HCT116 (cell line): Measurements from ENCODE around the gene MED7. TPM values are rescaled to one million over a fixed set of nuclear protein-coding genes. Genes with fewer than 3 reads are reported as not detected.

ENCODE experiments used
- ATAC-seq: fragments of 200-7000 bp; cut with Tn5 transposase; 2 replicates; pipeline ENCODE4 v1.9.1; 2020; ENCODE audit warnings: mild to moderate bottlenecking, moderate library complexity
- BruUV-seq: library from RNA; stranded (reverse); fragments of 400-500 nt; replicated peaks from 2 replicates; lab custom pipeline; 2021; lab: Mats Ljungman, UMichigan
- CTCF ChIA-PET: fragments of 300-600 bp; sonication (Branson Sonifier 250); formaldehyde crosslinking; loops from one replicate; lab custom pipeline; 2021; ENCODE audit warnings: antibody characterized with exemption; lab: Charles Lee
- POLR2A ChIA-PET: fragments of 300-600, 350-600 bp; sonication (Branson Sonifier 250); formaldehyde crosslinking; loops from one replicate; lab custom pipeline; 2021; ENCODE audit warnings: antibody characterized with exemption; lab: Charles Lee
- RAD21 ChIA-PET, 2 experiments: fragments of 300-600 bp; sonication (Branson Sonifier 250); formaldehyde crosslinking; loops; one replicate each; lab custom pipeline; 2023; ENCODE audit warnings: low total read pairs in 2 of 2; ENCODE audit not compliant: uncharacterized antibody in 2 of 2, unreplicated experiment in 2 of 2, low non-redundant PET in 1 of 2; lab: Charles Lee
- DNase-seq: peaks from one replicate; pipeline ENCODE4 v3.0.0-alpha.2; 2010; ENCODE audit warnings: low read depth, low spot score
- H2AFZ ChIP-seq: fragments of 200-600 bp; shearing (Covaris generic), sonication (generic); 2 replicates; pipeline ENCODE4 v1.6.1; 2017; ENCODE audit warnings: low read depth, mixed run types, mixed read lengths, antibody characterized with exemption, low read length; ENCODE audit not compliant: poor library complexity, severe bottlenecking
- H3K27ac ChIP-seq: 2 replicates; pipeline ENCODE4 v1.5.1; 2012; ENCODE audit warnings: low read depth, low read length
- H3K27me3 ChIP-seq: fragments of 200-600 bp; sonication (generic); 2 replicates; pipeline ENCODE4 v1.6.1; 2016; ENCODE audit warnings: mixed run types, low read length, mixed read lengths; ENCODE audit not compliant: insufficient read depth
- H3K36me3 ChIP-seq, 2 experiments: fragments of 200-500 bp in 1 of 2; fragments of 200-600 bp in 1 of 2; sonication (Bioruptor generic) in 1 of 2; sonication (generic) in 1 of 2; 2 replicates each; pipeline versions ENCODE4 v1.5.1 to v1.6.1; 2014 to 2016; ENCODE audit warnings: low read length in 2 of 2, inconsistent platforms in 1 of 2, mixed read lengths in 1 of 2, mixed run types in 1 of 2; ENCODE audit not compliant: insufficient read depth in 2 of 2, control insufficient read depth in 1 of 2
- H3K4me1 ChIP-seq, 2 experiments: fragments of 200-600 bp in 1 of 2; sonication (generic) in 1 of 2; 2 replicates each; pipeline versions ENCODE4 v1.5.1 to v1.6.1; 2012 to 2017; ENCODE audit warnings: low read length in 2 of 2, inconsistent platforms in 1 of 2, mild to moderate bottlenecking in 1 of 2, mixed read lengths in 1 of 2, mixed run types in 1 of 2, moderate library complexity in 1 of 2; ENCODE audit not compliant: insufficient read depth in 2 of 2, control insufficient read depth in 1 of 2
- H3K4me2 ChIP-seq: fragments of 200-600 bp; sonication (generic); 2 replicates; pipeline ENCODE4 v1.6.1; 2017; ENCODE audit warnings: mixed run types, low read length, mixed read lengths
- H3K4me3 ChIP-seq, 2 experiments: fragments of 200-600 bp in 1 of 2; sonication (generic) in 1 of 2; replicated peaks in 1 of 2; 2 replicates each; pipeline ENCODE4 v1.5.1; 2011 to 2016; ENCODE audit warnings: low read length in 2 of 2, control low read depth in 1 of 2, low read depth in 1 of 2, mild to moderate bottlenecking in 1 of 2, mixed read lengths in 1 of 2, mixed run types in 1 of 2
- H3K79me2 ChIP-seq: fragments of 200-600 bp; sonication (generic); 2 replicates; pipeline ENCODE4 v1.6.1; 2017; ENCODE audit warnings: mild to moderate bottlenecking, mixed run types, low read length, moderate library complexity, mixed read lengths; ENCODE audit not compliant: insufficient read depth
- H3K9ac ChIP-seq: fragments of 200-600 bp; sonication (generic); 2 replicates; pipeline ENCODE4 v1.6.1; 2016; ENCODE audit warnings: low read length, mixed read lengths
- H3K9me2 ChIP-seq: fragments of 200-600 bp; sonication (generic), shearing (Covaris generic); 2 replicates; pipeline ENCODE4 v1.6.1; 2017; ENCODE audit warnings: mixed run types, mild to moderate bottlenecking, moderate library complexity; ENCODE audit not compliant: insufficient read depth
- H3K9me3 ChIP-seq, 2 experiments: fragments of 200-500 bp in 1 of 2; fragments of 200-600 bp in 1 of 2; sonication (Bioruptor generic) in 1 of 2; sonication (generic) in 1 of 2; 2 replicates each; pipeline ENCODE4 v1.6.1; 2014 to 2017; ENCODE audit warnings: low read length in 2 of 2, mixed read lengths in 2 of 2, inconsistent platforms in 1 of 2, low read depth in 1 of 2, mild to moderate bottlenecking in 1 of 2, mixed run types in 1 of 2, moderate library complexity in 1 of 2; ENCODE audit not compliant: control insufficient read depth in 1 of 2, insufficient read depth in 1 of 2
- H4K20me1 ChIP-seq: fragments of 200-600 bp; sonication (generic), shearing (Covaris generic); 2 replicates; pipeline ENCODE4 v1.6.1; 2017; ENCODE audit warnings: mixed run types, mild to moderate bottlenecking, moderate library complexity; ENCODE audit not compliant: insufficient read depth
- CEBPB ChIP-seq: IDR thresholded peaks from 2 replicates; pipeline ENCODE4 v1.6.1; 2012; ENCODE audit warnings: low read depth
- CTCF ChIP-seq, 3 experiments: fragments of 200-600 bp in 1 of 3; sonication (generic) in 1 of 3; IDR thresholded peaks in 2 of 3; conservative IDR thresholded peaks in 1 of 3; 2 replicates each; pipeline ENCODE4 v1.5.1; 2012 to 2017; ENCODE audit warnings: low read depth in 2 of 3, low read length in 2 of 3, antibody characterized with exemption in 1 of 3, borderline replicate concordance in 1 of 3, control low read depth in 1 of 3, mild to moderate bottlenecking in 1 of 3, mixed read lengths in 1 of 3, mixed run types in 1 of 3, moderate library complexity in 1 of 3; ENCODE audit not compliant: insufficient read depth in 1 of 3
- EZH2phosphoT487 ChIP-seq: fragments of 200-600 bp; IDR thresholded peaks from 2 replicates; pipeline ENCODE4 v1.6.1; 2018; ENCODE audit warnings: antibody characterized with exemption, borderline replicate concordance
- FOSL1 ChIP-seq: IDR thresholded peaks from 2 replicates; pipeline ENCODE4 v1.6.1; 2012; ENCODE audit warnings: low read depth
- POLR2A ChIP-seq: IDR thresholded peaks from 2 replicates; pipeline ENCODE4 v1.7.0; 2011; ENCODE audit warnings: borderline replicate concordance; ENCODE audit not compliant: insufficient read depth, insufficient read length; ENCODE audit errors: extremely low read depth
- RAD21 ChIP-seq: IDR thresholded peaks from 2 replicates; pipeline ENCODE4 v1.6.1; 2012; ENCODE audit warnings: low read depth, mild to moderate bottlenecking
- SRF ChIP-seq: IDR thresholded peaks from 2 replicates; pipeline ENCODE4 v1.6.1; 2012; ENCODE audit warnings: low read depth
- TCF7L2 ChIP-seq: IDR thresholded peaks from 2 replicates; pipeline ENCODE4 v1.7.0; 2011; ENCODE audit warnings: borderline replicate concordance, inconsistent platforms; ENCODE audit not compliant: insufficient read depth, insufficient read length; ENCODE audit errors: extremely low read depth
- YY1 ChIP-seq: IDR thresholded peaks from 2 replicates; pipeline ENCODE4 v1.6.1; 2011; ENCODE audit warnings: low read length, low read depth, moderate library complexity, mild to moderate bottlenecking; ENCODE audit not compliant: insufficient replicate concordance; ENCODE audit errors: extremely low read depth
- intact Hi-C: fragments of 100-400 bp; cut with micrococcal nuclease; formaldehyde crosslinking; loops from 2 replicates; pipeline ENCODE4 v1.10.0; 2022
- total RNA-seq: library from RNA; stranded (reverse); gene quantifications from one replicate; pipeline ENCODE4 v1.2.1, GENCODE V29; 2021; ENCODE audit not compliant: unreplicated experiment
- TF ChIP-seq, protein P1 (sequence below): IDR thresholded peaks from 2 replicates; pipeline ENCODE4 v1.6.1; 2012; ENCODE audit warnings: low read depth
- TF ChIP-seq, protein P2 (sequence below): IDR thresholded peaks from 2 replicates; pipeline ENCODE4 v1.6.1; 2011; ENCODE audit warnings: mild to moderate bottlenecking, low read length, moderate library complexity; ENCODE audit not compliant: insufficient replicate concordance; ENCODE audit errors: extremely low read depth
- TF ChIP-seq, protein P3 (sequence below): IDR thresholded peaks from 2 replicates; pipeline ENCODE4 v1.6.1; 2012
- TF ChIP-seq, protein P4 (sequence below): IDR thresholded peaks from 2 replicates; pipeline ENCODE4 v1.6.1; 2012

Gene MED7
- total RNA-seq, 1 experiment from 2014 or later = 9.1 TPM

DNA sequence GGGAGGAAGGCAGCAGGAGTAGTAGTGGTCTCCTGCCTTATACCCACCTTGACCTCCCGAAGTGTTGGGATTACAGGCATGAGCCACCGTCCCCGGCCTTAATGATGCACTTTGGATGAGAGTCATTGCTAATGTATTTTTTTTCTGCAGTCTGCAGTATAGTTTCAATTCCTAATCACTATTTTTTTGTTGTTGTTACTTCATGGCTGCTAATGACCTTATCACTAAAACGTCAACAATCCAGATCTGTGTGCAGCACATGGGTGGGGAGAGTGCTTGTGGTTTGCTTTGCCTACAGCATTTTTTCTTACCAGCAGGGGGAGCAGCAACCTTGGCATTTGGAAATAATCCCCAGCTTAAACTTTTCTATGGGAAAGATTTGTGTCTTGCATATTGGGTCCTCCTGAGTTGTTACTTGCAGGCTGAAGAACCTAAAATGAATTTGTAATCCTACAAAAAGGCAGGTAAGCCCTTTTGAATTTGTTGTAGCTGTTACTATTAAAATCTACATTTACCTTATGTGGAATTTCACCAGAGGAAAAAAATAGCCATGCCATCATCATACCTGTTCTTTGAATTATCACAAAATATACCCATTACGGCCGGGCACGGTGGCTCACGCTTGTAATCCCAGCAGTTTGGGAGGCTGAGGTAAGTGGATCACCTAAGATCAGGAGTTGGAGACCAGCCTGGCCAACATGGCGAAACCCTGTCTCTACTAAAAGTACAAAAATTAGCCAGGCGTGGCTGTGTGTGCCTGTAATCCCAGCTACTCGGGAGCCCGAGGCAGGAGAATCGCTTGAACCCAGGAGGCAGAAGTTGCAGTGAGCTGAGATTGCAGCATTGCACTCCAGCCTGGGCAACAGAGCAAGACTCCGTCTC, 6.3 kb upstream of the MED7 start:
- ChIA-PET POLR2A (no interaction called here), CTCF (interaction anchor here (0.8 to 1.7 kb wide), 13 partner anchors 14 to 1958 kb away, joined by 3 to 13 read pairs (median 3); no protein-coding TSS in a partner anchor), RAD21 (no interaction called here)
- no peaks in the 10 kb centered on the region for H3K9me2 ChIP-seq
- H4K20me1 ChIP-seq = no peaks in the 10 kb centered on the region
- H3K4me3 ChIP-seq = no peak overlapping the region
- TF ChIP-seq, protein P1, sequence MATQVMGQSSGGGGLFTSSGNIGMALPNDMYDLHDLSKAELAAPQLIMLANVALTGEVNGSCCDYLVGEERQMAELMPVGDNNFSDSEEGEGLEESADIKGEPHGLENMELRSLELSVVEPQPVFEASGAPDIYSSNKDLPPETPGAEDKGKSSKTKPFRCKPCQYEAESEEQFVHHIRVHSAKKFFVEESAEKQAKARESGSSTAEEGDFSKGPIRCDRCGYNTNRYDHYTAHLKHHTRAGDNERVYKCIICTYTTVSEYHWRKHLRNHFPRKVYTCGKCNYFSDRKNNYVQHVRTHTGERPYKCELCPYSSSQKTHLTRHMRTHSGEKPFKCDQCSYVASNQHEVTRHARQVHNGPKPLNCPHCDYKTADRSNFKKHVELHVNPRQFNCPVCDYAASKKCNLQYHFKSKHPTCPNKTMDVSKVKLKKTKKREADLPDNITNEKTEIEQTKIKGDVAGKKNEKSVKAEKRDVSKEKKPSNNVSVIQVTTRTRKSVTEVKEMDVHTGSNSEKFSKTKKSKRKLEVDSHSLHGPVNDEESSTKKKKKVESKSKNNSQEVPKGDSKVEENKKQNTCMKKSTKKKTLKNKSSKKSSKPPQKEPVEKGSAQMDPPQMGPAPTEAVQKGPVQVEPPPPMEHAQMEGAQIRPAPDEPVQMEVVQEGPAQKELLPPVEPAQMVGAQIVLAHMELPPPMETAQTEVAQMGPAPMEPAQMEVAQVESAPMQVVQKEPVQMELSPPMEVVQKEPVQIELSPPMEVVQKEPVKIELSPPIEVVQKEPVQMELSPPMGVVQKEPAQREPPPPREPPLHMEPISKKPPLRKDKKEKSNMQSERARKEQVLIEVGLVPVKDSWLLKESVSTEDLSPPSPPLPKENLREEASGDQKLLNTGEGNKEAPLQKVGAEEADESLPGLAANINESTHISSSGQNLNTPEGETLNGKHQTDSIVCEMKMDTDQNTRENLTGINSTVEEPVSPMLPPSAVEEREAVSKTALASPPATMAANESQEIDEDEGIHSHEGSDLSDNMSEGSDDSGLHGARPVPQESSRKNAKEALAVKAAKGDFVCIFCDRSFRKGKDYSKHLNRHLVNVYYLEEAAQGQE = no peak
- TF ChIP-seq, protein P2, sequence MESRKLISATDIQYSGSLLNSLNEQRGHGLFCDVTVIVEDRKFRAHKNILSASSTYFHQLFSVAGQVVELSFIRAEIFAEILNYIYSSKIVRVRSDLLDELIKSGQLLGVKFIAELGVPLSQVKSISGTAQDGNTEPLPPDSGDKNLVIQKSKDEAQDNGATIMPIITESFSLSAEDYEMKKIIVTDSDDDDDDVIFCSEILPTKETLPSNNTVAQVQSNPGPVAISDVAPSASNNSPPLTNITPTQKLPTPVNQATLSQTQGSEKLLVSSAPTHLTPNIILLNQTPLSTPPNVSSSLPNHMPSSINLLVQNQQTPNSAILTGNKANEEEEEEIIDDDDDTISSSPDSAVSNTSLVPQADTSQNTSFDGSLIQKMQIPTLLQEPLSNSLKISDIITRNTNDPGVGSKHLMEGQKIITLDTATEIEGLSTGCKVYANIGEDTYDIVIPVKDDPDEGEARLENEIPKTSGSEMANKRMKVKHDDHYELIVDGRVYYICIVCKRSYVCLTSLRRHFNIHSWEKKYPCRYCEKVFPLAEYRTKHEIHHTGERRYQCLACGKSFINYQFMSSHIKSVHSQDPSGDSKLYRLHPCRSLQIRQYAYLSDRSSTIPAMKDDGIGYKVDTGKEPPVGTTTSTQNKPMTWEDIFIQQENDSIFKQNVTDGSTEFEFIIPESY = no peak
- TF ChIP-seq CEBPB (no peak), RAD21 (peak; percentile 82), CTCF (IDR thresholded peaks at IDR 0.05 in 2 of 3, conservative IDR thresholded peaks at IDR 0.05 in 1 of 3; ENCODE audit: borderline replicate concordance in 1 of 3, insufficient read depth in 1 of 3, low read depth in 2 of 3, low read length in 2 of 3) (peak; percentile 77 to 86 (median 86)), TCF7L2 (no peak), EZH2phosphoT487 (no peak), POLR2A (no peak), FOSL1 (no peak), YY1 (peak; percentile 26), SRF (no peak)
- TF ChIP-seq, protein P3, sequence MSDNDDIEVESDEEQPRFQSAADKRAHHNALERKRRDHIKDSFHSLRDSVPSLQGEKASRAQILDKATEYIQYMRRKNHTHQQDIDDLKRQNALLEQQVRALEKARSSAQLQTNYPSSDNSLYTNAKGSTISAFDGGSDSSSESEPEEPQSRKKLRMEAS = peak; percentile 39; the same call in 1 of the 2 replicates
- TF ChIP-seq, protein P4, sequence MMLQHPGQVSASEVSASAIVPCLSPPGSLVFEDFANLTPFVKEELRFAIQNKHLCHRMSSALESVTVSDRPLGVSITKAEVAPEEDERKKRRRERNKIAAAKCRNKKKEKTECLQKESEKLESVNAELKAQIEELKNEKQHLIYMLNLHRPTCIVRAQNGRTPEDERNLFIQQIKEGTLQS = no peak
- no peak overlapping the region for H3K27ac ChIP-seq
- H3K9me3 ChIP-seq = no peaks in the 10 kb centered on the region
- BruUV-seq = no TSS peak
- peak overlapping the region; percentile 31 for H2AFZ ChIP-seq
- H3K36me3 ChIP-seq = no peaks in the 10 kb centered on the region
- DNase-seq (peak; percentile 61), ATAC-seq (peak; percentile 95)
- no peak overlapping the region for H3K9ac ChIP-seq
- no peaks in the 10 kb centered on the region for H3K79me2 ChIP-seq
- no peaks in the 10 kb centered on the region for H3K4me1 ChIP-seq
- intact Hi-C loops = loop anchor here (1.0 to 10.0 kb wide), 5 partner anchors 116 to 1983 kb away; partner anchors contain the start of genes CYFIP2 and LSM11
- no peak overlapping the region for H3K4me2 ChIP-seq
- no peaks in the 10 kb centered on the region for H3K27me3 ChIP-seq
